Calu3 (cell line): ENCODE data around the gene TERB1. TPM values are rescaled to one million over a fixed set of nuclear protein-coding genes. Genes with fewer than 3 reads are reported as not detected.
A peak's percentile ranks its signal among the peaks of the same experiment; 100 is the strongest.

Experiments
- BruUV-seq: library from RNA; stranded (reverse); fragments of 400-500 nt; replicated peaks from 2 replicates; lab custom pipeline; 2021; lab: Mats Ljungman, UMichigan
- CTCF ChIA-PET: fragments of 300-600 bp; sonication (Branson Sonifier 250); formaldehyde crosslinking; loops from one replicate; lab custom pipeline; 2022; ENCODE audit warnings: antibody characterized with exemption; lab: Charles Lee
- DNase-seq: peaks from one replicate; pipeline ENCODE4 v3.0.0; 2022
- H3K27ac Mint-ChIP-seq: one replicate; pipeline ENCODE4 v1.8.0; 2022; ENCODE audit warnings: mixed read lengths; ENCODE audit not compliant: unreplicated experiment
- H3K27me3 Mint-ChIP-seq: one replicate; pipeline ENCODE4 v1.8.0; 2022; ENCODE audit warnings: mixed read lengths; ENCODE audit not compliant: unreplicated experiment
- H3K36me3 Mint-ChIP-seq: one replicate; pipeline ENCODE4 v1.8.0; 2022; ENCODE audit warnings: mild to moderate bottlenecking, moderate library complexity, mixed read lengths; ENCODE audit not compliant: insufficient read depth, unreplicated experiment
- H3K4me1 Mint-ChIP-seq: one replicate; pipeline ENCODE4 v1.8.0; 2022; ENCODE audit warnings: mild to moderate bottlenecking, low read depth, mixed read lengths; ENCODE audit not compliant: unreplicated experiment
- H3K4me3 Mint-ChIP-seq: one replicate; pipeline ENCODE4 v1.8.0; 2022; ENCODE audit warnings: mild to moderate bottlenecking, low read depth, moderate library complexity, mixed read lengths; ENCODE audit not compliant: unreplicated experiment
- H3K9me3 Mint-ChIP-seq: one replicate; pipeline ENCODE4 v1.8.0; 2022; ENCODE audit warnings: low read depth, mixed read lengths; ENCODE audit not compliant: unreplicated experiment
- intact Hi-C: fragments of 100-400 bp; cut with micrococcal nuclease; formaldehyde crosslinking; loops from one replicate; pipeline ENCODE4 v1.10.0; 2022; ENCODE audit not compliant: unreplicated experiment
- total RNA-seq: library from RNA; stranded (reverse); gene quantifications from 2 replicates; pipeline ENCODE4 v1.2.3, GENCODE V29; 2022
- TF ChIP-seq, protein P1 (sequence below): fragments of 200-600 bp; IDR thresholded peaks from one replicate; pipeline ENCODE4 v1.8.0; 2022; ENCODE audit warnings: antibody characterized with exemption; ENCODE audit not compliant: unreplicated experiment

TERB1 gene
- total RNA-seq, 1 experiment from 2014 or later, result 0.59 TPM

DNA sequence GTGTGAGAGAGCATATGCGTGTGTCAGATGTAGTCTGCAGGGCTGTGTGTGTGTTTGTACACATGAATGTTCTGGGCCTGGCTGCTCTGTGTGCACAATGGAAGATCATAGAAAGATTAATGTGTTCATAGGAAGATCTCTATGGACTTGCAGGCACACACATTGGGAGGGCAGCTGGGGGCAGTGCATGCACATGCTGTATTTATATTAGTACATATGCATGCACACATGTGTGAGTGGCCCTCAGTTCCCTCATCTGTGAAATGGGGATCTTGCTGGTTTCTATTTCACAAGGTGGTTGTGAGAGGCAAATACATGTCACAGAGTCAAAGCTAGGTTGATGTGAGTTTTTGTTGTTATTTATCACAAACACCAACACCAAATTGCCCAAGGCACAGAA is 44.9 kb upstream of the TERB1 start:
- no peak for DNase-seq
- H3K27ac Mint-ChIP-seq, result no peak overlapping the region
- H3K4me3 Mint-ChIP-seq, result no peak overlapping the region
- H3K27me3 Mint-ChIP-seq, result peaks cover 81% of the 10 kb centered on the region
- H3K36me3 Mint-ChIP-seq, result no peaks in the 10 kb centered on the region
- TF ChIP-seq, protein P1, sequence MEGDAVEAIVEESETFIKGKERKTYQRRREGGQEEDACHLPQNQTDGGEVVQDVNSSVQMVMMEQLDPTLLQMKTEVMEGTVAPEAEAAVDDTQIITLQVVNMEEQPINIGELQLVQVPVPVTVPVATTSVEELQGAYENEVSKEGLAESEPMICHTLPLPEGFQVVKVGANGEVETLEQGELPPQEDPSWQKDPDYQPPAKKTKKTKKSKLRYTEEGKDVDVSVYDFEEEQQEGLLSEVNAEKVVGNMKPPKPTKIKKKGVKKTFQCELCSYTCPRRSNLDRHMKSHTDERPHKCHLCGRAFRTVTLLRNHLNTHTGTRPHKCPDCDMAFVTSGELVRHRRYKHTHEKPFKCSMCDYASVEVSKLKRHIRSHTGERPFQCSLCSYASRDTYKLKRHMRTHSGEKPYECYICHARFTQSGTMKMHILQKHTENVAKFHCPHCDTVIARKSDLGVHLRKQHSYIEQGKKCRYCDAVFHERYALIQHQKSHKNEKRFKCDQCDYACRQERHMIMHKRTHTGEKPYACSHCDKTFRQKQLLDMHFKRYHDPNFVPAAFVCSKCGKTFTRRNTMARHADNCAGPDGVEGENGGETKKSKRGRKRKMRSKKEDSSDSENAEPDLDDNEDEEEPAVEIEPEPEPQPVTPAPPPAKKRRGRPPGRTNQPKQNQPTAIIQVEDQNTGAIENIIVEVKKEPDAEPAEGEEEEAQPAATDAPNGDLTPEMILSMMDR, result no peak
- peaks cover 8% of the 10 kb centered on the region for H3K4me1 Mint-ChIP-seq
- intact Hi-C loops, result no loop called here
- CTCF ChIA-PET, result interaction anchor here (1.1 kb wide), 1 partner anchor 23 kb away, joined by 10 read pairs; no protein-coding TSS in a partner anchor
- H3K9me3 Mint-ChIP-seq, result no peaks in the 10 kb centered on the region
- no TSS peak for BruUV-seq

DNA sequence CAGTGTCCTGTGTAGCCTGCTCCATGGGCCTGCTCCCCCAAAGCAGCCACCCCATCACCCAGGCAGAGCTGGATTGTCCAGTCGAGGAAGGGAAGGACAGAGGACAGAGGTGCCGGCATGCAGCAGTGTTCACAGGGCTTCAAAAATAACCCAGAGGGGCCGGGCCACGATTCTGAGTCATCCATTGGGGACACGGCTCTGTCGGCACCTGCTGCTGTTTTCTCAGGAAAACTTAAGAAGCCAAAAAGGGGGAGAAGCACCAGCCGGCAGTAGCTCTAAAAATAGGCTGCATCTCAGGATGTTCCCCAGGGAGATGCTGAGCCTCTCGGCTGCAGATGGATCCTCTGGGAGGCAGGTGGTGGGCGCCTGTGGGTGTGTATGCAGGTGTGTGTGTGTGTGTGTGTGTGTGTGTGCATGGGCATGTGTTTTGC is 44.4 kb upstream of the TERB1 start:
- Mint-ChIP-seq H3K4me3 (no peak overlapping the region), H3K27ac (no peak overlapping the region), H3K9me3 (no peaks in the 10 kb centered on the region), H3K4me1 (peaks cover 8% of the 10 kb centered on the region), H3K27me3 (peaks cover 76% of the 10 kb centered on the region), H3K36me3 (no peaks in the 10 kb centered on the region)
- no peak for DNase-seq
- BruUV-seq, result no TSS peak
- CTCF ChIA-PET, result interaction anchor here (1.1 to 1.2 kb wide), 3 partner anchors 22 to 60 kb away, joined by 3 to 10 read pairs (median 8); no protein-coding TSS in a partner anchor
- TF ChIP-seq, protein P1, result no peak
- intact Hi-C loops, result no loop called here

DNA sequence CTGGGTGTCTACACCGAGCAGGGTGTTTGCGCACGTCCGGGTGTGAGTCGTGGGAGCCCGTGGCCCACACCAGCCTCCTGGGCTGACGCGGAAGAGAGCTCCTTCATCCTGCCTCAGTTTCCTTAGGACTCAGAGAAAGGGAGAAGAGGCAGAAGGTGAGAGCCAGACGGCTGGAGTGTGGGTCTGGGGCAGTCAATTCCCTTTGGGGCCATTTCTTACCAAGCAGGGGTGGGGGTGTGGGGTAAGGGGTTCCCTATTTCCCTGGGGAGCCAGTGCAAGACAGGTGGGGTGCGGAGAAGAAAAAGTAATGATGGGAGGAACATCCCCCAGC is 43.7 kb upstream of the TERB1 start:
- intact Hi-C loops, result no loop called here
- TF ChIP-seq, protein P1, result no peak
- peaks cover 78% of the 10 kb centered on the region for H3K27me3 Mint-ChIP-seq
- H3K27ac Mint-ChIP-seq, result no peak overlapping the region
- H3K4me1 Mint-ChIP-seq, result peaks cover 8% of the 10 kb centered on the region
- CTCF ChIA-PET, result interaction anchor here (1.1 to 1.3 kb wide), 4 partner anchors 14 to 61 kb away, joined by 3 to 10 read pairs (median 6); partner anchors contain the start of gene NAE1
- no peaks in the 10 kb centered on the region for H3K36me3 Mint-ChIP-seq
- no peak for DNase-seq
- no TSS peak for BruUV-seq
- peak overlapping the region; percentile 64 for H3K4me3 Mint-ChIP-seq
- H3K9me3 Mint-ChIP-seq, result no peaks in the 10 kb centered on the region

DNA sequence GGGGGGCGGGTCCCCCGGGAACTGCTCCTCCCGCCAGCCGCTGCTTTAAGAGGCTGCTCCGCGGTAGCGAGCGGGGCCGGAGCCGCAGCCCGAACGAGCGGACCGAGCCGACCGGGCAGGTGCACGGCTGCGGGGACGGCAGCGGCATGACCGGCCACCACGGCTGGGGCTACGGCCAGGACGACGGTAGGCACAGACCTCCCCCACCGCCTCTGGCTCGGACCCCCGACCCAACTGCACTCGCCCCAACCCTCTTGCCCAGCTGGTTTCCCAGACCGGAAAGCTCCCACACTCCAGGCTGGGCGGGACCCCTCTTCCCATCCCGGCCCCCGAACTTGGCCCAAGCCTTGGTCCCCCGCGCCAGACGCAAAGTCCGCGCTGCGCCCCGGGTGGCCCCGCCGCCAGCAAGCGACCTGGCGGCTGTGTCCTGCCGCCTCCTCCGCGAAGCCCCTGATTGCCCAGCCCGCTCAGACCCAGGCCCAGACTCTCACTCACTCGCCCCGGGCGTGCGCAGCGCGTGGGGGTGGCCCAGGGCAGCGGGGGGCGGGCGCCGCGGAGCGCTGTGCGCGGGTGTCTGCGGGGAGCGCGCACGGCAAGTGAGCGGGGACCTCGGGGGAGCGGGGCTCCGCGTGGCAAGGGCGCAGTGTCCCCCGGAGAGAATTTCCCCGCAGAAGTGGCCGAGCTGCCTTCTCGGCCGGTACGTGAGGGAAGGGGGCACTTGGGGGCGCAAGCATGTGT is 43.1 kb upstream of the TERB1 start, which contains the start of gene CA7:
Gene CA7, plus strand, starts transcription at position 73 of the 738 bp plus-strand sequence. Its CDS starts 74 bp downstream, at position 147.
- CTCF ChIA-PET, result interaction anchor here (1.0 to 1.3 kb wide), 4 partner anchors 14 to 62 kb away, joined by 3 to 8 read pairs (median 3); partner anchors contain the start of gene NAE1
- H3K27me3 Mint-ChIP-seq, result peaks cover 83% of the 10 kb centered on the region
- no peaks in the 10 kb centered on the region for H3K9me3 Mint-ChIP-seq
- intact Hi-C loops, result no loop called here
- H3K4me1 Mint-ChIP-seq, result peaks cover 8% of the 10 kb centered on the region
- peak within 1 kb of the TSS; percentile 64 for H3K4me3 Mint-ChIP-seq
- H3K27ac Mint-ChIP-seq, result no peak within 1 kb of the TSS
- no peaks in the 10 kb centered on the region for H3K36me3 Mint-ChIP-seq
- TF ChIP-seq, protein P1, result no peak
- BruUV-seq, result no TSS peak
- DNase-seq, result no peak
